Endothelial cell of umbilical vein (primary cell): ENCODE measurements around the gene SPOCD1. TPM values are rescaled to one million over a fixed set of nuclear protein-coding genes. Genes with fewer than 3 reads are reported as not detected.

ENCODE experiments used
- BruUV-seq: library from RNA; stranded (reverse); fragments of 400-500 nt; replicated peaks from 2 replicates; lab custom pipeline; 2021; lab: Mats Ljungman, UMichigan
- CTCF ChIA-PET: fragments of 300-600, 350-600 bp; sonication (Branson Sonifier 250); formaldehyde crosslinking; loops from one replicate; lab custom pipeline; 2021; ENCODE audit warnings: antibody characterized with exemption, inconsistent platforms; lab: Charles Lee
- POLR2A ChIA-PET: fragments of 300-600, 350-600 bp; sonication (Branson Sonifier 250); formaldehyde crosslinking; loops from one replicate; lab custom pipeline; 2021; ENCODE audit warnings: antibody characterized with exemption, inconsistent platforms; lab: Charles Lee
- DNase-seq: peaks from one replicate; pipeline ENCODE4 v3.0.0-alpha.2; 2011; ENCODE audit warnings: low read depth, low spot score
- FAIRE-seq: peaks from 2 replicates; lab custom pipeline; 2011; peaks lifted over from hg19 to GRCh38; lab: Jason Lieb, UNC
- H2AFZ ChIP-seq: 2 replicates; pipeline ENCODE4 v1.6.0; 2012; ENCODE audit warnings: low read depth, low read length, control low read depth, inconsistent platforms
- H3K27ac ChIP-seq: 2 replicates; pipeline ENCODE4 v1.5.1; 2011; ENCODE audit warnings: low read depth, mild to moderate bottlenecking, control low read depth, low read length, moderate library complexity; ENCODE audit not compliant: insufficient read depth
- H3K27me3 ChIP-seq, 2 experiments: 2 replicates each; pipeline versions ENCODE4 v1.6.0 to v1.6.1; 2011; ENCODE audit warnings: low read length in 2 of 2, mixed read lengths in 1 of 2; ENCODE audit not compliant: control insufficient read depth in 2 of 2, insufficient read depth in 2 of 2
- H3K36me3 ChIP-seq, 2 experiments: 2 replicates in 1 of 2; 3 replicates in 1 of 2; pipeline ENCODE4 v1.5.1; 2011; ENCODE audit warnings: low read length in 2 of 2, mild to moderate bottlenecking in 1 of 2, moderate library complexity in 1 of 2; ENCODE audit not compliant: control insufficient read depth in 2 of 2, insufficient read depth in 2 of 2; ENCODE audit errors: extremely low read depth in 1 of 2
- H3K4me1 ChIP-seq: 3 replicates; pipeline ENCODE4 v1.5.1; 2011; ENCODE audit warnings: mild to moderate bottlenecking, low read length; ENCODE audit not compliant: control insufficient read depth, insufficient read depth; ENCODE audit errors: extremely low read depth
- H3K4me2 ChIP-seq: 2 replicates; pipeline ENCODE4 v1.6.1; 2011; ENCODE audit warnings: low read length, control low read depth, mixed read lengths; ENCODE audit not compliant: insufficient read depth
- H3K4me3 ChIP-seq, 3 experiments: fragments of 200-600 bp in 1 of 3; sonication (generic), shearing (Covaris generic) in 1 of 3; replicated peaks in 1 of 3; 2 replicates each; pipeline ENCODE4 v1.5.1; 2011 to 2016; ENCODE audit warnings: control low read depth in 3 of 3, low read length in 3 of 3, mild to moderate bottlenecking in 2 of 3, inconsistent platforms in 1 of 3, low read depth in 1 of 3, moderate library complexity in 1 of 3; ENCODE audit not compliant: insufficient read depth in 1 of 3
- H3K79me2 ChIP-seq: 2 replicates; pipeline ENCODE4 v1.6.0; 2012; ENCODE audit warnings: low read length, inconsistent platforms; ENCODE audit not compliant: control insufficient read depth, insufficient read depth
- H3K9ac ChIP-seq: replicated peaks from 2 replicates; pipeline ENCODE3; 2011; ENCODE audit warnings: low read length, control low read depth; ENCODE audit not compliant: insufficient read depth; ENCODE audit errors: extremely low read depth
- H3K9me1 ChIP-seq: replicated peaks from 3 replicates; pipeline ENCODE4 v1.6.0; 2011; ENCODE audit warnings: mild to moderate bottlenecking, low read length; ENCODE audit not compliant: control insufficient read depth, insufficient read depth; ENCODE audit errors: extremely low read depth
- H3K9me3 ChIP-seq: replicated peaks from 2 replicates; pipeline ENCODE4 v1.5.1; 2012; ENCODE audit warnings: low read length, inconsistent platforms; ENCODE audit not compliant: control insufficient read depth, insufficient read depth
- H4K20me1 ChIP-seq: replicated peaks from 2 replicates; pipeline ENCODE3; 2011; ENCODE audit warnings: mild to moderate bottlenecking, low read length; ENCODE audit not compliant: control insufficient read depth, insufficient read depth; ENCODE audit errors: extremely low read depth
- EZH2 ChIP-seq: IDR thresholded peaks from 2 replicates; pipeline ENCODE4 v1.6.1; 2012; ENCODE audit warnings: borderline replicate concordance, low read depth, mild to moderate bottlenecking, moderate library complexity, low read length, inconsistent platforms; ENCODE audit not compliant: severe bottlenecking
- GATA2 ChIP-seq: IDR thresholded peaks from 2 replicates; pipeline ENCODE4 v1.7.0; 2011; ENCODE audit warnings: low read depth, mild to moderate bottlenecking, moderate library complexity, mixed read lengths, low read length; ENCODE audit not compliant: insufficient read length, insufficient read depth
- JUN ChIP-seq: IDR thresholded peaks from 2 replicates; pipeline ENCODE4 v1.6.1; 2011; ENCODE audit warnings: borderline replicate concordance, low read depth; ENCODE audit not compliant: insufficient read length, insufficient read depth
- MYC ChIP-seq: IDR thresholded peaks from one replicate; pipeline ENCODE4 v1.6.1; 2011; ENCODE audit warnings: mild to moderate bottlenecking, low read depth, low read length
- POLR2AphosphoS5 ChIP-seq: IDR thresholded peaks from 2 replicates; pipeline ENCODE4 v1.6.1; 2012; ENCODE audit warnings: low read depth, mild to moderate bottlenecking, control low read depth, low read length, moderate library complexity; ENCODE audit not compliant: insufficient read depth
- dilution Hi-C: fragments of 300-500 bp; cut with MboI; formaldehyde crosslinking; loops from one replicate; pipeline ENCODE4 v1.15.0; 2019; ENCODE audit warnings: low sequenced_read_pairs; ENCODE audit not compliant: extremely low pct_ligation_motif_present
- intact Hi-C: fragments of 100-400 bp; cut with micrococcal nuclease; formaldehyde crosslinking; loops from one replicate; pipeline ENCODE4 v1.10.0; 2022
- polyA plus RNA-seq, 4 experiments: library from polyadenylated mRNA; depleted of rRNA in 3 of 4; stranded (reverse) in 3 of 4; unstranded in 1 of 4; fragments of >200 nt; gene quantifications; 2 replicates each; pipeline versions ENCODE4 v1.2.1 to v1.2.3, GENCODE V29; 2011 to 2012; ENCODE audit warnings: missing spikeins in 1 of 4
- total RNA-seq: library from RNA; stranded (reverse); gene quantifications from 2 replicates; pipeline ENCODE4 v1.2.3, GENCODE V29; 2021

SPOCD1 gene
- total and polyA plus RNA-seq, 2 donors (not counting 3 experiments of a cell fraction or from before 2014, with no cell fraction given), result 0.27 to 33.0 TPM

- Histone ChIP-seq H3K4me2 (no peak overlapping the region), H3K36me3 (no peaks in the 10 kb centered on the region), H4K20me1 (no peaks in the 10 kb centered on the region), H3K27ac (no peak overlapping the region), H3K4me1 (peaks cover 6% of the 10 kb centered on the region), H3K4me3 (no peak overlapping the region), H3K9ac (no peak overlapping the region), H3K27me3 (no peaks in the 10 kb centered on the region), H3K79me2 (peaks cover 15% of the 10 kb centered on the region), H2AFZ (no peak overlapping the region), H3K9me3 (no peaks in the 10 kb centered on the region), H3K9me1 (no peaks in the 10 kb centered on the region)
- no peak for DNase-seq
- TF ChIP-seq MYC, result no peak
- TF ChIP-seq POLR2AphosphoS5, result peak; percentile 73
- ChIA-PET POLR2A (no interaction called here), CTCF (interaction anchor here (1.1 to 5.6 kb wide), 4 partner anchors 24 to 173 kb away, joined by 3 to 62 read pairs (median 24); partner anchors contain the start of gene SPOCD1)
- no peak for FAIRE-seq
- no TSS peak for BruUV-seq
- intact Hi-C loops, result no loop called here
- dilution Hi-C loops, result no loop called here
These were observed 24.5 kb downstream of the SPOCD1 start for GRCh38 chr1:31791131-31791858.

DNA sequence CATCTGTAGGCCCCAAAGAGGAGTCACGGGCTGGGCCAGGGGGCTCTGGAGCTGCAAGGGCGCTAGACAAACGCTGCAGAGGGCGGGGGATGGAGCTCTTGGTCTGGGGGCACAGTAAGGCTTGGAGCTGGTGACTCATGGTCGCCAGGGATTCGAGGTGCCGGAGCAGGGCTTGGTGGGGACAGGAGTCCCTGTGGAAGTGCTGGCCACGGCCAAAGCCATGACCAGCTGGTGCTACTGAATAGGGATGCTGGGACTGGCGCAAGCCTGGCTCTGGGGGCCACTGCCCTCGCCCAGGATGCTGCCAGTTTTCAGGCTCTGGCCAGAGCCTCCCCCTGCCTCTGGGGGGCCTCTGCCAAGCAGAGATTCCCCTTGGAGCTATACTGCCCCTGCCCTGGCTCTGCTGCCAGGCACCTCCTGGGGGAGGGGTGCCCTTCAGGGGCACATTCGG, 25.2 kb downstream of the SPOCD1 start:
- DNase-seq (no peak), FAIRE-seq (no peak)
- intact Hi-C loops (no loop called here), dilution Hi-C loops (no loop called here)
- BruUV-seq, result no TSS peak
- POLR2A ChIA-PET, result no interaction called here
- peaks cover 4% of the 10 kb centered on the region for H3K4me1 ChIP-seq
- H3K9me3 ChIP-seq, result no peaks in the 10 kb centered on the region
- H3K36me3 ChIP-seq, result no peaks in the 10 kb centered on the region
- H3K27me3 ChIP-seq, result no peaks in the 10 kb centered on the region
- no peaks in the 10 kb centered on the region for H4K20me1 ChIP-seq
- TF ChIP-seq POLR2AphosphoS5 (no peak), EZH2 (no peak), GATA2 (no peak), JUN (no peak)
- no peak overlapping the region for H3K27ac ChIP-seq
- no peak overlapping the region for H3K4me2 ChIP-seq
- no peak overlapping the region for H2AFZ ChIP-seq
- H3K9me1 ChIP-seq, result no peaks in the 10 kb centered on the region
- H3K4me3 ChIP-seq, result no peak overlapping the region
- no peak overlapping the region for H3K9ac ChIP-seq
- CTCF ChIA-PET, result interaction anchor here (1.1 to 5.6 kb wide), 6 partner anchors 25 to 211 kb away, joined by 3 to 62 read pairs (median 6); partner anchors contain the start of genes PTP4A2 and SPOCD1
- H3K79me2 ChIP-seq, result peaks cover 9% of the 10 kb centered on the region
